ENCODE measurements around the gene ZC3H14.

DNA sequence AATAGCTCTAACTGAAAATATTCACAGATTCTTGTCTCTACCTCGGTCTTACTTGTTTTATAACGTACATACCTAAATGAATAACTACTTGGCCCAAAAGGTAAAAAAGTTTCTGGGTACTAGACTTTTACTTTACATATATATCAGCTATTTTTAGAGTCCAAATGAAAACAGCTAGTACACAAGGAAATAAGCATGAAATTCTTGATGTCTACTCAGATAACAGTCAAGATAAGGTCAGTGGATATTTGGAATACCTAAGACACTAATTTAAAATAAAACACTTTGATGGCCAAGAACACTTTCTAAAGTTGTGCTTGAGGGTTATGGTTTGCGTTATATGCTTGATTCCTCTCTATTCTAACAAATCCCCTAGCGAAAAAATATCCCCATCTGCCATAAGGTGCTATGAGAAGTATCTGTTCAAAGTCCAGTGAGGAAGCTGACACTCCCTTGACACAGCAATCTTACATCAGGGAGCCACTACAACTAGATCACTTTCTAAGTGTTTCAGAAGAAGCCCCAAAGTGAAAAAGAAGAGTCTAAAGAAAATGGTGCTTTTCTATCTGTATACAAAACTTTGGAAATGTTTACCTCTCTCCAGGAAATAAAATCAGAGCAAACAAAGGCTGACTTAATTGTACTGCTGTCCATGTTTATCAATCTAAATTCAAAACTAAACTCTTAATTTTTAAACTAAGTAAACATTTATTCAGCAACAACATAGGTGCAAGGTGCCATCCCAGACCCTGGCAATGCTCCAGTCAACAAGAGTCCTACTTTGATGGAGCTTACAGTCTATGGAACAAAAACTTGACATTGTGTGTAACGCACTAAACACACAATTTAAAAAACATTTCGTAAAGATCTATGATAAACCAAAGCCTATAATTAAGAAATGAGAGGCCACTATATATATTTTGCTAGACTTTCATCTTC, 19.7 kb upstream of the ZC3H14 start:
- TF ChIP-seq HDAC1 (IDR thresholded peaks at IDR 0.05): no peak
- TF ChIP-seq NFE2L1 (tag; IDR thresholded peaks at IDR 0.05; ENCODE audit: borderline replicate concordance, low read depth): no peak
- TF ChIP-seq, protein P1, sequence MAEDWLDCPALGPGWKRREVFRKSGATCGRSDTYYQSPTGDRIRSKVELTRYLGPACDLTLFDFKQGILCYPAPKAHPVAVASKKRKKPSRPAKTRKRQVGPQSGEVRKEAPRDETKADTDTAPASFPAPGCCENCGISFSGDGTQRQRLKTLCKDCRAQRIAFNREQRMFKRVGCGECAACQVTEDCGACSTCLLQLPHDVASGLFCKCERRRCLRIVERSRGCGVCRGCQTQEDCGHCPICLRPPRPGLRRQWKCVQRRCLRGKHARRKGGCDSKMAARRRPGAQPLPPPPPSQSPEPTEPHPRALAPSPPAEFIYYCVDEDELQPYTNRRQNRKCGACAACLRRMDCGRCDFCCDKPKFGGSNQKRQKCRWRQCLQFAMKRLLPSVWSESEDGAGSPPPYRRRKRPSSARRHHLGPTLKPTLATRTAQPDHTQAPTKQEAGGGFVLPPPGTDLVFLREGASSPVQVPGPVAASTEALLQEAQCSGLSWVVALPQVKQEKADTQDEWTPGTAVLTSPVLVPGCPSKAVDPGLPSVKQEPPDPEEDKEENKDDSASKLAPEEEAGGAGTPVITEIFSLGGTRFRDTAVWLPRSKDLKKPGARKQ (CRISPR knock-in tag; IDR thresholded peaks at IDR 0.05): no peak
- TF ChIP-seq BACH1 (tag; IDR thresholded peaks at IDR 0.05): no peak
- TF ChIP-seq, protein P2, sequence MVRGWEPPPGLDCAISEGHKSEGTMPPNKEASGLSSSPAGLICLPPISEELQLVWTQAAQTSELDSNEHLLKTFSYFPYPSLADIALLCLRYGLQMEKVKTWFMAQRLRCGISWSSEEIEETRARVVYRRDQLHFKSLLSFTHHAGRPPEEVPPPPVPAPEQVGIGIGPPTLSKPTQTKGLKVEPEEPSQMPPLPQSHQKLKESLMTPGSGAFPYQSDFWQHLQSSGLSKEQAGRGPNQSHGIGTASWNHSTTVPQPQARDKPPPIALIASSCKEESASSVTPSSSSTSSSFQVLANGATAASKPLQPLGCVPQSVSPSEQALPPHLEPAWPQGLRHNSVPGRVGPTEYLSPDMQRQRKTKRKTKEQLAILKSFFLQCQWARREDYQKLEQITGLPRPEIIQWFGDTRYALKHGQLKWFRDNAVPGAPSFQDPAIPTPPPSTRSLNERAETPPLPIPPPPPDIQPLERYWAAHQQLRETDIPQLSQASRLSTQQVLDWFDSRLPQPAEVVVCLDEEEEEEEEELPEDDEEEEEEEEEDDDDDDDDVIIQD (CRISPR knock-in tag; IDR thresholded peaks at IDR 0.05): no peak
- TF ChIP-seq, protein P3, sequence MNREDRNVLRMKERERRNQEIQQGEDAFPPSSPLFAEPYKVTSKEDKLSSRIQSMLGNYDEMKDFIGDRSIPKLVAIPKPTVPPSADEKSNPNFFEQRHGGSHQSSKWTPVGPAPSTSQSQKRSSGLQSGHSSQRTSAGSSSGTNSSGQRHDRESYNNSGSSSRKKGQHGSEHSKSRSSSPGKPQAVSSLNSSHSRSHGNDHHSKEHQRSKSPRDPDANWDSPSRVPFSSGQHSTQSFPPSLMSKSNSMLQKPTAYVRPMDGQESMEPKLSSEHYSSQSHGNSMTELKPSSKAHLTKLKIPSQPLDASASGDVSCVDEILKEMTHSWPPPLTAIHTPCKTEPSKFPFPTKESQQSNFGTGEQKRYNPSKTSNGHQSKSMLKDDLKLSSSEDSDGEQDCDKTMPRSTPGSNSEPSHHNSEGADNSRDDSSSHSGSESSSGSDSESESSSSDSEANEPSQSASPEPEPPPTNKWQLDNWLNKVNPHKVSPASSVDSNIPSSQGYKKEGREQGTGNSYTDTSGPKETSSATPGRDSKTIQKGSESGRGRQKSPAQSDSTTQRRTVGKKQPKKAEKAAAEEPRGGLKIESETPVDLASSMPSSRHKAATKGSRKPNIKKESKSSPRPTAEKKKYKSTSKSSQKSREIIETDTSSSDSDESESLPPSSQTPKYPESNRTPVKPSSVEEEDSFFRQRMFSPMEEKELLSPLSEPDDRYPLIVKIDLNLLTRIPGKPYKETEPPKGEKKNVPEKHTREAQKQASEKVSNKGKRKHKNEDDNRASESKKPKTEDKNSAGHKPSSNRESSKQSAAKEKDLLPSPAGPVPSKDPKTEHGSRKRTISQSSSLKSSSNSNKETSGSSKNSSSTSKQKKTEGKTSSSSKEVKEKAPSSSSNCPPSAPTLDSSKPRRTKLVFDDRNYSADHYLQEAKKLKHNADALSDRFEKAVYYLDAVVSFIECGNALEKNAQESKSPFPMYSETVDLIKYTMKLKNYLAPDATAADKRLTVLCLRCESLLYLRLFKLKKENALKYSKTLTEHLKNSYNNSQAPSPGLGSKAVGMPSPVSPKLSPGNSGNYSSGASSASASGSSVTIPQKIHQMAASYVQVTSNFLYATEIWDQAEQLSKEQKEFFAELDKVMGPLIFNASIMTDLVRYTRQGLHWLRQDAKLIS (CRISPR knock-in tag; IDR thresholded peaks at IDR 0.05): no peak
- TF ChIP-seq, protein P4, sequence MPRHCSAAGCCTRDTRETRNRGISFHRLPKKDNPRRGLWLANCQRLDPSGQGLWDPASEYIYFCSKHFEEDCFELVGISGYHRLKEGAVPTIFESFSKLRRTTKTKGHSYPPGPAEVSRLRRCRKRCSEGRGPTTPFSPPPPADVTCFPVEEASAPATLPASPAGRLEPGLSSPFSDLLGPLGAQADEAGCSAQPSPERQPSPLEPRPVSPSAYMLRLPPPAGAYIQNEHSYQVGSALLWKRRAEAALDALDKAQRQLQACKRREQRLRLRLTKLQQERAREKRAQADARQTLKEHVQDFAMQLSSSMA (CRISPR knock-in tag; IDR thresholded peaks at IDR 0.05): no peak
- TF ChIP-seq IRF2 (CRISPR knock-in tag; IDR thresholded peaks at IDR 0.05): no peak
- TF ChIP-seq, protein P5, sequence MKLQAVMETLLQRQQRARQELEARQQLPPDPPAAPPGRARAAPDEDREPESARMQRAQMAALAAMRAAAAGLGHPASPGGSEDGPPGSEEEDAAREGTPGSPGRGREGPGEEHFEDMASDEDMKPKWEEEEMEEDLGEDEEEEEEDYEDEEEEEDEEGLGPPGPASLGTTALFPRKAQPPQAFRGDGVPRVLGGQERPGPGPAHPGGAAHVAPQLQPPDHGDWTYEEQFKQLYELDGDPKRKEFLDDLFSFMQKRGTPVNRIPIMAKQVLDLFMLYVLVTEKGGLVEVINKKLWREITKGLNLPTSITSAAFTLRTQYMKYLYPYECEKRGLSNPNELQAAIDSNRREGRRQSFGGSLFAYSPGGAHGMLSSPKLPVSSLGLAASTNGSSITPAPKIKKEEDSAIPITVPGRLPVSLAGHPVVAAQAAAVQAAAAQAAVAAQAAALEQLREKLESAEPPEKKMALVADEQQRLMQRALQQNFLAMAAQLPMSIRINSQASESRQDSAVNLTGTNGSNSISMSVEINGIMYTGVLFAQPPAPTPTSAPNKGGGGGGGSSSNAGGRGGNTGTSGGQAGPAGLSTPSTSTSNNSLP (IDR thresholded peaks at IDR 0.05; ENCODE audit: borderline replicate concordance, low read depth, low read length): no peak
- TF ChIP-seq ZNF507 (tag; conservative IDR thresholded peaks at IDR 0.05): no peak
- no peak for TF ChIP-seq TAF1 (IDR thresholded peaks at IDR 0.05; ENCODE audit: control insufficient read depth, extremely low read depth, insufficient read depth, low read length, severe bottlenecking)

All from K562 (cell line).